Natural killer cell treated with Interleukin-12 subunit alpha and Interleukin-12 subunit beta and Interleukin-15 and Interleukin-18, amount 100 ng/mL, for 72 hours (primary cell): ENCODE measurements around the gene TMED5. TPM values are rescaled to one million over a fixed set of nuclear protein-coding genes. Genes with fewer than 3 reads are reported as not detected.
A peak's percentile ranks its signal among the peaks of the same experiment; 100 is the strongest.

Experiments used
- ATAC-seq, 2 donors: fragments of 150-1000 bp; cut with Tn5 transposase in 1 of 2; sonication (Bioruptor Pico), chemical (Tn5 transposase) in 1 of 2; 2 replicates each; pipeline ENCODE4 v1.10.0; 2021
- DNase-seq: peaks from one replicate; pipeline ENCODE4 v3.0.0; 2022; ENCODE audit warnings: low spot score
- H3K27ac Mint-ChIP-seq, 2 donors: 1 replicate in 1 of 2; 2 replicates in 1 of 2; pipeline ENCODE4 v1.8.0; 2022; ENCODE audit warnings: mixed read lengths in 2 of 2, mild to moderate bottlenecking in 1 of 2, moderate library complexity in 1 of 2
- H3K27me3 Mint-ChIP-seq, 2 donors: 1 replicate in 1 of 2; 2 replicates in 1 of 2; pipeline ENCODE4 v1.8.0; 2022; ENCODE audit warnings: mixed read lengths in 2 of 2
- H3K36me3 Mint-ChIP-seq: one replicate; pipeline ENCODE4 v1.8.0; 2022; ENCODE audit warnings: mixed read lengths
- H3K4me1 Mint-ChIP-seq, 2 donors: 1 replicate in 1 of 2; 2 replicates in 1 of 2; pipeline ENCODE4 v1.8.0; 2022; ENCODE audit warnings: low read depth in 2 of 2, mixed read lengths in 2 of 2, mild to moderate bottlenecking in 1 of 2
- H3K4me3 Mint-ChIP-seq: one replicate; pipeline ENCODE4 v1.8.0; 2022; ENCODE audit warnings: mixed read lengths
- H3K9me3 Mint-ChIP-seq: 2 replicates; pipeline ENCODE4 v1.8.0; 2022; ENCODE audit warnings: mixed read lengths
- total RNA-seq, 2 donors: library from RNA; stranded (reverse); gene quantifications; one replicate each; pipeline ENCODE4 v1.2.3, GENCODE V29; 2022

Gene TMED5
- total RNA-seq, 2 donors from 2014 or later = 62.7 to 88.5 TPM

DNA sequence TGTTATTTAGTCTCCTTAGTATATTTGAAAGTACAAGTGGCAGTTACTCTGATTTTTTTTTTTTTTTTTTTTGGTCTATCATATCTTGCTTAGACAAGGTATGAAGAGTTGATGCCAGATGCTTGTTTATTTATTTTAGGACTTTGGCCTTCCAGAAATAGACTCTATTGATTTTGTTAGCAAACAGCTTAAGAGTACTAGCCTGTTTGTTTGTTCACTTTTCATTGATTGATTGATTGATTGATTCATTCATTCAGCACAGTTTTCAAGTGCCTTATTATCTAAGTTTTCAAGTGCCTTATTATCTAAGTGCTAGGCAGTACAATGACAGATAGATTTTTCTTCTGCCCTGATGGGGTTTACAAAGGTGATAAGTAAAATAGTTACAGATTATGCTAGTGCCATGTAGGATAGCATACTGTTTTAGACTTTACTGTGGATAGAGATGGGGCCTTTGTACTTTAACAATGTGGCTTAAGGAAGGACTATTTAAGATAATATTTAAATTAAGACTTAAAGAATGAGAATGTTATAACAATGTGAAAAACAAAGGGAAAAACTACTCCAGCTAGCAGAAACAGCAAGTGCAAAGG is 50.6 kb downstream of the TMED5 start:
- Mint-ChIP-seq H3K9me3 (no peaks in the 10 kb centered on the region), H3K27me3 (no peaks in the 10 kb centered on the region), H3K27ac (no peak overlapping the region), H3K36me3 (no peaks in the 10 kb centered on the region), H3K4me1 (peaks cover 0 to 3% of the 10 kb centered on the region in 2 donors), H3K4me3 (no peak overlapping the region)
- DNase-seq (no peak), ATAC-seq (no peak)

DNA sequence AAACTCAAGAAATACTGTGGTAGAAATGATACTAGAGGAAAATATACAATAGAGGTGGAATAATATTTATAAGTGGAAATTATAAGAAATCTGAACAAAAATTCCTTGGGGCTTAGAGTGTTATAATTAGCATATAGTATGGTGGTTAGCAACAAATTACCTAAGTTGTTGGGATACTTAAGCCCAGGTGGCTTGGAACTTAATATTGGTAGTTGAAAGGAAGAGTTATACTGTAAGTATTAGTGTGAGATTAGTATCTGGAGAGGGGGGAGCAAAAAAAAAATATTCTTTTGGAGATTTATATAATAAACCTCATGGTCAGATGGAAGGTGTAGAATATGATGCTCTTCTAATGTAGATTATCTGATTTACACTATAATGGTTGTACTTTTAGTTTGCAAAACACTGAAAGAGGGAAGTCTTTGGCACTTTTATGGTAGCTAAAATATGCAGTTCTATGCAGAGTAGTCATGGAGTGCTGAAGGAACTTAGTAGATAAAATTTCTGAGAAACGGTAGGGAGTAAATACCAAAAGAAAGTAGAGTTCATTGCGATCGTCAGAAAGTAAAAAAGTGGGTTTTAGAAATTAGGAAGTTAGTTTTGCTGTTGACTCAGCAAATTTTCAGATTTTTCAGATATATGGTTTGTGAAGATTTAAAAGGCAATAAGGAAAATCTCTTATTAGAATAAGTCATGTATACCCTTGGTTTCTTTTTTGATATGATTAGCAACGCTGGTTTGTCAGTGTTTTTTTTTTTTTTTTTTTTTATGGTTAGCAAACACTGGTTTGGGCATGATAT is 55.5 kb downstream of the TMED5 start:
- H3K27ac Mint-ChIP-seq = peak overlapping the region in 1 of 2 donors; percentile 57
- ATAC-seq (no peak), DNase-seq (no peak)
- H3K27me3 Mint-ChIP-seq = no peaks in the 10 kb centered on the region
- no peak overlapping the region for H3K4me3 Mint-ChIP-seq
- H3K36me3 Mint-ChIP-seq = no peaks in the 10 kb centered on the region
- no peaks in the 10 kb centered on the region for H3K9me3 Mint-ChIP-seq
- H3K4me1 Mint-ChIP-seq = peaks cover 6 to 8% of the 10 kb centered on the region in 2 donors

DNA sequence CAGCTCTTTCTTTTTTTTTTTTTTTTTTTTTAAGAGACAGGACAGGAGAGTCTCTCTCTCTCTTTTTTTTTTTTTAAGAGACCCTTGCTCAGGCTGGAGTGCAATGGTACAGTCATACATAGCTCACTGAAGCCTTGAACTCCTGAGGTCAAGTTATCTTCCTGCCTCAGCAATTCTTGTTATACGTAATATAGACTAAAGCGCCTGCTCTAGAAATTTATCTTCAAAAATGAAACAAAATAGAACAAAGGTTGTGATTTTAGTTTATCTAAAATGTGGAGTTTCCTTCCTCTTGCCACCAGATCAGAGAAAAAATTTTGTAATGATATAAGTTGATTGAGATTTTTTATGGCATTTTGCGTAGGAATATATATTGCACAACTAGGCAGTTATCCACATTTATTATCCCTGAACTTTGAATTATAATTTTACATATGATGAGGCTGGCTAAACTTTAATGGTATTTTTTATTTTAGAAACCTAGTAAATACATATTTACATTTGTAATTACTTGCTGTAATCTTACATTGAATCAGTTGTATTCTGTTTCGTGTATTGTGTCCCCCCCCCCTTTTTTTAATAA is 56.9 kb downstream of the TMED5 start:
- no peaks in the 10 kb centered on the region for H3K27me3 Mint-ChIP-seq
- no peak overlapping the region for H3K4me3 Mint-ChIP-seq
- H3K9me3 Mint-ChIP-seq = no peaks in the 10 kb centered on the region
- H3K36me3 Mint-ChIP-seq = no peaks in the 10 kb centered on the region
- H3K27ac Mint-ChIP-seq = no peak overlapping the region
- ATAC-seq (no peak), DNase-seq (no peak)
- peaks cover 6 to 8% of the 10 kb centered on the region in 2 donors for H3K4me1 Mint-ChIP-seq

DNA sequence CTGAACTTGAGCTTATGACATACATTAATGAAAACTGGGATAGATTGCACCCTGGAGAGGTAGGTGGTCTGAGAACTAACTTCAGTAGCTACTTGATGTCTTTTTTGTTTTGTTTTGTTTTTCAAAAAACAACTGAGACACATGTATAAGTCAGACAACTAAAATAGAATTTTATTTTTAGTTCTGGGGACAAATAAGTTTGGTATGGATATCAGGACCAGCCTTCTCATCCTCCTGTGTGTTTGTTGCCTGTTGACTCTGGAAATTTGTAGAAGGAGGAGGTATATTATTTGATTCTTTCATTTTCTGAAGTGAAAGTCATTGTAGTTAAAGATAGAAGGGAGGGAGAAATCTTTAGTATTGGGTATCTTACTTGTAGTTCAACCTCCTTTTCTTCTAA is 59.6 kb downstream of the TMED5 start:
- ATAC-seq (no peak), DNase-seq (no peak)
- Mint-ChIP-seq H3K36me3 (peaks cover 5% of the 10 kb centered on the region), H3K4me3 (no peak overlapping the region), H3K9me3 (no peaks in the 10 kb centered on the region), H3K27ac (no peak overlapping the region), H3K27me3 (no peaks in the 10 kb centered on the region), H3K4me1 (peaks cover 6 to 8% of the 10 kb centered on the region in 2 donors)

DNA sequence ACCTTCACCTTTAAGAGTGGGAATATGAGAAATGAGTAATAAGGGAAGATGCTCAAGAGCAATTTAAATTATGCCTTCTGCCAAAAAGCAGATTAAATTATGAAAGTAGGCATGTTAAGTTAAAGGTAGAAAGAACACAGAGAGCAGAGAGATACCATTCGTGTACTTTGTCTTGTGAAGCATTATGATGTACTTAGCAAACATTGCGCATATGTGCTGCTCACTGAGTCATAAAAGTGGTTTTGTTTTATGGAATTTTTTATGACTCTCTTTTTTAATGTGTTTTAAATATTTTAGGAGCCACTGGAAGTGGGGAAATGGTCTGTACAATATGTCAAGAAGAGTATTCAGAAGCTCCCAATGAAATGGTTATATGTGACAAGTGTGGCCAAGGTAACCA is 65.8 kb downstream of the TMED5 start:
- Mint-ChIP-seq H3K4me3 (no peak overlapping the region), H3K27ac (no peak overlapping the region), H3K36me3 (peaks cover 9% of the 10 kb centered on the region), H3K4me1 (peaks cover 4 to 11% of the 10 kb centered on the region in 2 donors), H3K9me3 (no peaks in the 10 kb centered on the region), H3K27me3 (no peaks in the 10 kb centered on the region)
- no peak for ATAC-seq
- DNase-seq = no peak

DNA sequence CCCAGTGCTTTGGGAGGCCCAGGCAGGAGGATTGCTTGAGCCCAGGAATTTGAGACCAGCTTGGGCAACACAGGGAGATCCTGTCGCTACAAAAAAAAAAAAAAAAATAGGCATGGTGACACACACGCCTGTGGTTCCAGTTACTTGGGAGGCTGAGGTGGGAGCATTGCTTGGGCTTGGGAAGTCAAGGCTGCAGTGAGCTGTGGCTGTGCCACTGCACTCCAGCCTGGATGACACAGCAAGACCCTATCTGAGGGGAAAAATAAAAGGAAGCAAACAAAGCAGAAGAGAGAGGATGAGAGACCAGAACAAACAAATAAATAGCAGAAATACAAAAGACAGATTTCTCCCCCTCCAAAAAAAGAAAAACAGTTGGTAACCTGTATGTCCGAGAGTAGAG is 67.1 kb downstream of the TMED5 start:
- Mint-ChIP-seq H3K4me3 (no peak overlapping the region), H3K36me3 (peaks cover 16% of the 10 kb centered on the region), H3K9me3 (no peaks in the 10 kb centered on the region), H3K27ac (no peak overlapping the region), H3K4me1 (peaks cover 10 to 17% of the 10 kb centered on the region in 2 donors), H3K27me3 (no peaks in the 10 kb centered on the region)
- no peak for ATAC-seq
- no peak for DNase-seq

DNA sequence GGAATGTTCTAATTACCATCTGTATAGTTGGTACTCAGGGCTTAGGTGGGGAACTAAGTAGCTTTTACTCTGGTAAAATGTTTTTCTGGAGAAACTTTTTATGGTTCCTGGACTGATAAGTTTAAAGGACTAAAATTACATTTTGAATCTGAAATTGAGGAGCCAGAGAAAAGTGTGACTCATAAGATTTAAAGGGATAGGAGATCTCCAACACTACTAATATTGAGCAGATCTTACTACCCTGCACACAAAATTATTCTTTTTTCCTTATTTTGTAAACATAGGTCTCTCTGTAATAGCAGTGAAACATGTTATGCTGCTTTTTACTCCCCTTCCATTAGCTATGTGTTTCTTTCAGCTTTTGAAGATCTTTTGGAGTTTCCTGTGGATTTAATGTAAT is 68.7 kb downstream of the TMED5 start:
- no peak overlapping the region for H3K27ac Mint-ChIP-seq
- no peaks in the 10 kb centered on the region for H3K9me3 Mint-ChIP-seq
- peaks cover 27% of the 10 kb centered on the region for H3K36me3 Mint-ChIP-seq
- peaks cover 10 to 23% of the 10 kb centered on the region in 2 donors for H3K4me1 Mint-ChIP-seq
- no peak for ATAC-seq
- H3K27me3 Mint-ChIP-seq = no peaks in the 10 kb centered on the region
- no peak overlapping the region for H3K4me3 Mint-ChIP-seq
- no peak for DNase-seq

DNA sequence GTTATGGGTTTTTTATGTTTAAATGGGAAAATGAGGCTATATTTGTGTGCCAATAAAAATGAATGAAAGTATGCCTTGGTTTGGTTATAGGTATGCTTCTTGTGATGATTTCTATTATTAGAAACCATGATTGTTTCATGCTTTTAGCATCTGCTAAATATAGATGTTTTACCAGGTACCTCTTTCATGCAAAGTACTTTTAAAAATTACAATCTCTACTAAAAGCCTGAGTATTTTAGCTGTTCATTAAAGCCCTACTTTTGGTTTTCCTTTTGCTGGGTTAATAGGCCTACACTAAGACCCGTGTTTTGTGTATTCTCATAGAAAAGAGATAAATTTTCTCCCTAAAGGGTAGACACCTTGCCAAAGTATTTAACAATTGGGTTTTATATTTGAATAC is 69.1 kb downstream of the TMED5 start:
- Mint-ChIP-seq H3K4me3 (no peak overlapping the region), H3K27me3 (no peaks in the 10 kb centered on the region), H3K36me3 (peaks cover 24% of the 10 kb centered on the region), H3K4me1 (peaks cover 10 to 23% of the 10 kb centered on the region in 2 donors), H3K27ac (no peak overlapping the region), H3K9me3 (no peaks in the 10 kb centered on the region)
- ATAC-seq = no peak
- no peak for DNase-seq

DNA sequence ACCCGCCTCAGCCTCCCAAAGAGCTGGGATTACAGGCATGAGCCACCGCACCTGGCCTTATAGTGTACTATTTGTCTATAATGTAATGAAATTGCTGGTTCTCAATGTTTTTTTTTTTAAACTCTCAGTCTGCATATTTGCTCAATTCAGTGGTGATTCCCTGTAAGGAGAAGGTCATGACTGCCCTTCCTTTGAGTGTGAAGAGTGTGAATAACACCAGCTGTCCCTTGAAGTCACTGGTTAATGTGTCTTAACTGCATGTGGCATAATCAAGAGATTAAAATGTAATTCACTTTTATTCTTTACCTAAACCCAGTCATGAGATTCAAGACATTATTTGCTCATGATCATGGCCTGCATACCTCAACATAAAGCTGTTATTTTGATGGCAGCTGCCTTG is 70.6 kb downstream of the TMED5 start:
- Mint-ChIP-seq H3K9me3 (no peaks in the 10 kb centered on the region), H3K4me3 (no peak overlapping the region), H3K4me1 (peaks cover 10 to 33% of the 10 kb centered on the region in 2 donors), H3K27me3 (no peaks in the 10 kb centered on the region), H3K27ac (no peak overlapping the region), H3K36me3 (peaks cover 33% of the 10 kb centered on the region)
- DNase-seq (no peak), ATAC-seq (no peak)

DNA sequence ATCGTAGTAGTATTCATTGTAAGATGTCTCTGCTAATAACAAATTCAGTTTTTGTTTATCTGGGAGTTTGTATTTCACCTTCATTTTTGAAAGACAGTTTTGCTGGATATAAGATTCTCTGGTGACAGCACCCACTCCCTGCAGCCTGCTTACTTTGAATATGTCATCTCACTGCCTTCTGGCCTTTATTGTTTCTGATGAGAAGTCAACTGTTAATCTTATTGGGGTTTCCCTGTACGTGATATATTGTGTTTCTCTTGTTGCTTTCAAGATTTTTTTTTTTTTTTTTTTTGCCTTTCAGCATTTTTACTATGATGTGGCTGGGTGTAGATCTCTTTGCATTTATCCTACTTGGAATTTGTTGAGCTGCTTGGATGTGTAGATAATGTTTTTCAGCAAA is 71.9 kb downstream of the TMED5 start:
- H3K4me1 Mint-ChIP-seq = peaks cover 10 to 33% of the 10 kb centered on the region in 2 donors
- ATAC-seq (no peak), DNase-seq (no peak)
- H3K27ac Mint-ChIP-seq = no peak overlapping the region
- H3K4me3 Mint-ChIP-seq = no peak overlapping the region
- no peaks in the 10 kb centered on the region for H3K9me3 Mint-ChIP-seq
- H3K36me3 Mint-ChIP-seq = peaks cover 33% of the 10 kb centered on the region
- H3K27me3 Mint-ChIP-seq = no peaks in the 10 kb centered on the region

DNA sequence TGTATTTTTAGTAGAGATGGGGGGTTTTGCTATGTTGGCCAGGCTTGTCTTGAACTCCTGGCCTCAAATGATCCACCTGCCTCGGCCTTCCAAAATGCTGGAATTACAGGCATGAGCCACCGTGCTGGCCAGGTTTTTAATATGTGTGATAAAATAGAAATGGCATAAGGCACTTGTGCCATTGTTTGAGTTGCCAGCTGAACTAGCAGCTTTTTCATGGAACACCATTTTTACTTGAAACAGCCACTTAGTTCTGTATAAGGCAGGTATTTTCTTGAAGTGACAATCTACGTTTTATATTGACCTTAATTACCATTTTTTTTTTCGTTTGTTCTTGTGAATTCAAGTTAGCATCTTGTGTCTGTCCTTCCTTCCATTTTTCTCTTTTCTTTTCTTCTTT is 72.8 kb downstream of the TMED5 start:
- Mint-ChIP-seq H3K36me3 (peaks cover 33% of the 10 kb centered on the region), H3K27me3 (no peaks in the 10 kb centered on the region), H3K4me1 (peaks cover 13 to 32% of the 10 kb centered on the region in 2 donors), H3K27ac (no peak overlapping the region), H3K9me3 (no peaks in the 10 kb centered on the region), H3K4me3 (no peak overlapping the region)
- DNase-seq = no peak
- no peak for ATAC-seq

DNA sequence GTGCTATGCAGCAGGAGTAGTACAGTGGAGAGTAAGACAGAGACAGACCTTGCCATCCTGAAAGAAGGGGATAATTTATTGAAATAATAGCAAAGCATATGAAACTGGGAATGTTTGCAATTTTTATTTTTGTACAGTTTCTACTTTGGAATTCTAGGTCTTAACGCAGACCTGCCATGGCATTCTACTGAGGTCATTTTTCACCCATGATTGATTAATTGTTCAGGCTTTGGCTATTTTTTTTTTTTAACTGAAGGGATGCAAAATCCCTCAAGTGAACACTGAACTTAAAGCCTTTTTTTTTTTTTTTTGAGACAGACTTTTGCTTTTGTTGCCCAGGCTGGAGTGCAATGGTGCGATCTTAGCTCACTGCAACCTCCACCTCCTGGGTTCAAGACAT is 74.0 kb downstream of the TMED5 start:
- DNase-seq (no peak), ATAC-seq (no peak)
- H3K4me3 Mint-ChIP-seq = no peak overlapping the region
- H3K9me3 Mint-ChIP-seq = no peaks in the 10 kb centered on the region
- no peak overlapping the region for H3K27ac Mint-ChIP-seq
- peaks cover 20 to 37% of the 10 kb centered on the region in 2 donors for H3K4me1 Mint-ChIP-seq
- no peaks in the 10 kb centered on the region for H3K27me3 Mint-ChIP-seq
- peaks cover 33% of the 10 kb centered on the region for H3K36me3 Mint-ChIP-seq

DNA sequence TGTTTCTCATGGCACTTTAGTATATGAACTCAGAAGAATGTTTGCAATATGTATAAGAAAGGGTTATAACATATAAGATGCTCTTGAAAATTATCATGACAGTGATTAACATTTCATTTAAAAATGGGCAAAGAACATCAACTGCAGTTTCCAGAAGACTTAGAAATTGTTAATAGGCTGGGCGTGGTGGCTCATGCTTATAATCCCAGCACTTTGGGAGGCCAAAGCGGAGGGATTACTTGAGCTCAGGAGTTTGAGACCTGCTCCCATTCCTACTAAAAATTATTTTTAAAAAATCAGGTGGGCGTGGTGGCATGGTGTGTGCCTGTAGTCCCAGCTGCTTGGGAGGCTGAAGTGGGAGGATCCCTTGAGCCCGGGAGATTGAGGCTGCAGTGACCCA is 78.1 kb downstream of the TMED5 start:
- no peak for ATAC-seq

More for the DNA sequence above, 78.1 kb downstream of the TMED5 start:
- no peaks in the 10 kb centered on the region for H3K27me3 Mint-ChIP-seq
- no peak overlapping the region for H3K27ac Mint-ChIP-seq
- peaks cover 19% of the 10 kb centered on the region for H3K36me3 Mint-ChIP-seq
- peaks cover 26 to 37% of the 10 kb centered on the region in 2 donors for H3K4me1 Mint-ChIP-seq
- no peaks in the 10 kb centered on the region for H3K9me3 Mint-ChIP-seq
- no peak for DNase-seq
- H3K4me3 Mint-ChIP-seq = no peak overlapping the region
